ENCODE measurements around the gene CCDC171. TPM values are rescaled to one million over a fixed set of nuclear protein-coding genes. Genes with fewer than 3 reads are reported as not detected.

CCDC171 gene
- total RNA-seq, 1 donor from 2014 or later = 0.87 TPM

GRCh38 chr9:15999422-16000339 lies 446.8 kb downstream of the CCDC171 start:
- DNase-seq (ENCODE audit: low spot score) = no peak

- no peak for DNase-seq (ENCODE audit: low spot score)
Observed at GRCh38 chr9:16000811-16001210, 448.0 kb downstream of the CCDC171 start.

GRCh38 chr9:16001856-16002255 lies 449.0 kb downstream of the CCDC171 start:
- no peak for DNase-seq (ENCODE audit: low spot score)

GRCh38 chr9:16002816-16003215 lies 450.0 kb downstream of the CCDC171 start:
- DNase-seq (ENCODE audit: low spot score) = no peak

- no peak for DNase-seq (ENCODE audit: low spot score)
Observed at GRCh38 chr9:16003785-16004184, 450.9 kb downstream of the CCDC171 start.

GRCh38 chr9:16004613-16005012 lies 451.8 kb downstream of the CCDC171 start:
- no peak for DNase-seq (ENCODE audit: low spot score)

- no peak for DNase-seq (ENCODE audit: low spot score)
Observed at GRCh38 chr9:16010221-16010620, 457.4 kb downstream of the CCDC171 start.

GRCh38 chr9:16012621-16013020 lies 459.8 kb downstream of the CCDC171 start:
- no peak for DNase-seq (ENCODE audit: low spot score)

- DNase-seq (ENCODE audit: low spot score) = no peak
Observed at GRCh38 chr9:16013366-16013765, 460.5 kb downstream of the CCDC171 start.

- no peak for DNase-seq (ENCODE audit: low spot score)
Observed at GRCh38 chr9:16013826-16014225, 461.0 kb downstream of the CCDC171 start.

GRCh38 chr9:16022228-16022627 lies 469.4 kb downstream of the CCDC171 start:
- no peak for DNase-seq (ENCODE audit: low spot score)

- no peak for DNase-seq (ENCODE audit: low spot score)
Observed at GRCh38 chr9:16023446-16023845, 470.6 kb downstream of the CCDC171 start.

Other genes starting within 250 kb of the CCDC171 start
- 7.2 TPM for gene TTC39B, start 245.8 kb upstream of the CCDC171 start, total RNA-seq
- gene SNAPC3, start 130.2 kb upstream of the CCDC171 start, total RNA-seq = 18.5 TPM
- 22.2 TPM for gene PSIP1, start 42.1 kb upstream of the CCDC171 start, total RNA-seq